Right atrium auricular region (tissue), 2 donors: ENCODE results near the gene CATSPER4. TPM values are rescaled to one million over a fixed set of nuclear protein-coding genes. Genes with fewer than 3 reads are reported as not detected.

Experiments used
- DNase-seq: peaks from one replicate; pipeline ENCODE4 v3.0.0-alpha.2; 2019; ENCODE audit warnings: low spot score
- H3K27ac ChIP-seq, 2 donors: fragments of 200-600 bp; sonication (generic); 1 replicate in 1 of 2; 2 replicates in 1 of 2; pipeline ENCODE4 v1.5.1; 2016 to 2019
- H3K27me3 ChIP-seq, 2 donors: fragments of 200-600 bp; sonication (generic); one replicate each; pipeline versions ENCODE4 v1.5.1 to v1.6.0; 2017 to 2019
- H3K36me3 ChIP-seq: fragments of 200-600 bp; sonication (generic); one replicate; pipeline ENCODE4 v1.5.1; 2016
- H3K4me1 ChIP-seq, 2 donors: fragments of 200-600 bp; sonication (generic); one replicate each; pipeline versions ENCODE4 v1.5.1 to v1.6.0; 2017 to 2019
- H3K4me3 ChIP-seq, 2 donors: fragments of 200-600 bp; sonication (generic); 1 replicate in 1 of 2; 2 replicates in 1 of 2; pipeline ENCODE4 v1.5.1; 2017 to 2019; ENCODE audit warnings: mild to moderate bottlenecking in 1 of 2, moderate library complexity in 1 of 2
- H3K9me3 ChIP-seq, 2 donors: fragments of 200-600 bp; sonication (generic); one replicate each; pipeline ENCODE4 v1.5.1; 2019
- CTCF ChIP-seq, 2 donors: fragments of 200-600 bp; sonication (generic); IDR thresholded peaks; one replicate each; pipeline ENCODE4 v1.5.1; 2019; ENCODE audit warnings: antibody characterized with exemption in 2 of 2
- total RNA-seq, 2 donors: library from RNA; depleted of rRNA; stranded (reverse); fragments of >200 nt; gene quantifications; one replicate each; pipeline ENCODE4 v1.1.0, GENCODE V29; 2016

CATSPER4 gene
- total RNA-seq, 2 donors from 2014 or later: not detected

- Histone ChIP-seq H3K27me3 (no peaks in the 10 kb centered on the region), H3K4me1 (no peaks in the 10 kb centered on the region), H3K4me3 (no peak overlapping the region), H3K27ac (no peak overlapping the region), H3K36me3 (no peaks in the 10 kb centered on the region), H3K9me3 (no peaks in the 10 kb centered on the region)
- DNase-seq: no peak
- TF ChIP-seq CTCF (IDR thresholded peaks at IDR 0.05): no peak
These were observed 19.9 kb downstream of the CATSPER4 start for GRCh38 chr1:26210147-26210870.

GRCh38 chr1:26212726-26213125, 22.3 kb downstream of the CATSPER4 start:
- no peaks in the 10 kb centered on the region for H3K36me3 ChIP-seq
- H3K27me3 ChIP-seq: no peaks in the 10 kb centered on the region
- no peak overlapping the region for H3K27ac ChIP-seq
- DNase-seq: no peak
- no peak overlapping the region for H3K4me3 ChIP-seq
- no peaks in the 10 kb centered on the region for H3K4me1 ChIP-seq
- TF ChIP-seq CTCF (IDR thresholded peaks at IDR 0.05): no peak
- no peaks in the 10 kb centered on the region for H3K9me3 ChIP-seq

- Histone ChIP-seq H3K36me3 (no peaks in the 10 kb centered on the region), H3K4me3 (no peak overlapping the region), H3K9me3 (no peaks in the 10 kb centered on the region), H3K27ac (no peak overlapping the region), H3K27me3 (no peaks in the 10 kb centered on the region), H3K4me1 (no peaks in the 10 kb centered on the region)
- no peak for TF ChIP-seq CTCF (IDR thresholded peaks at IDR 0.05)
- DNase-seq: no peak
These were observed 23.0 kb downstream of the CATSPER4 start for GRCh38 chr1:26213335-26213905.

GRCh38 chr1:26215246-26215645, 24.8 kb downstream of the CATSPER4 start:
- no peak for TF ChIP-seq CTCF (IDR thresholded peaks at IDR 0.05)
- no peaks in the 10 kb centered on the region for H3K36me3 ChIP-seq
- H3K27me3 ChIP-seq: no peaks in the 10 kb centered on the region
- no peak overlapping the region for H3K27ac ChIP-seq
- no peaks in the 10 kb centered on the region for H3K4me1 ChIP-seq
- no peak for DNase-seq
- H3K9me3 ChIP-seq: no peaks in the 10 kb centered on the region
- H3K4me3 ChIP-seq: no peak overlapping the region

- Histone ChIP-seq H3K4me1 (no peaks in the 10 kb centered on the region), H3K27me3 (no peaks in the 10 kb centered on the region), H3K36me3 (no peaks in the 10 kb centered on the region), H3K4me3 (no peak overlapping the region), H3K9me3 (no peaks in the 10 kb centered on the region), H3K27ac (no peak overlapping the region)
- TF ChIP-seq CTCF (IDR thresholded peaks at IDR 0.05): no peak
- DNase-seq: no peak
These were observed 28.6 kb downstream of the CATSPER4 start for GRCh38 chr1:26218906-26219494.
